GM19035 (cell line): ENCODE data around the gene MB.
"Not testable (repeated sequence)": the region's sequence is repeated elsewhere in the genome, so short reads cannot be mapped to it uniquely, and the experiment has no call there.

Source experiments
- ATAC-seq: cut with Tn5 transposase; IDR thresholded peaks from one replicate; pipeline ENCODE4 v1.9.1; 2021; ENCODE audit not compliant: unreplicated experiment

Gene MB

GRCh38 chr22:35617137-35617755 is at the start of gene MB:
MB (minus strand) TSS chr22:35617329; CDS start chr22:35617257, 72 bp downstream.
- no peak for ATAC-seq

- ATAC-seq = not testable (repeated sequence)
Measured at GRCh38 chr22:35666699-35667098, 49.6 kb upstream of the MB start.

GRCh38 chr22:35664955-35665587 is 47.9 kb upstream of the MB start:
- ATAC-seq = no peak

- ATAC-seq = no peak
Measured at GRCh38 chr22:35663371-35663770, 46.2 kb upstream of the MB start.

GRCh38 chr22:35662914-35663313 is 45.8 kb upstream of the MB start:
- ATAC-seq = no peak

- ATAC-seq = no peak
Measured at GRCh38 chr22:35661464-35661863, 44.3 kb upstream of the MB start.

GRCh38 chr22:35660291-35661127 is 43.4 kb upstream of the MB start:
- no peak for ATAC-seq

- no peak for ATAC-seq
Measured at GRCh38 chr22:35657571-35658312, 40.6 kb upstream of the MB start.

- ATAC-seq = no peak
Measured at GRCh38 chr22:35656284-35656752, 39.2 kb upstream of the MB start.

GRCh38 chr22:35653824-35654223 is 36.7 kb upstream of the MB start:
- ATAC-seq = no peak

GRCh38 chr22:35651085-35651484 is 34.0 kb upstream of the MB start:
- no peak for ATAC-seq

GRCh38 chr22:35649636-35650250 is 32.6 kb upstream of the MB start:
- ATAC-seq = no peak

GRCh38 chr22:35649026-35649553 is 32.0 kb upstream of the MB start:
- ATAC-seq = no peak

- ATAC-seq = peak; percentile 61
Measured at GRCh38 chr22:35648066-35649025, 31.2 kb upstream of the MB start, which contains the start of gene APOL6. APOL6 (plus strand) TSS chr22:35648446; CDS start chr22:35656426, 7,980 bp downstream.

GRCh38 chr22:35645646-35646045 is 28.5 kb upstream of the MB start:
- no peak for ATAC-seq

- ATAC-seq = no peak
Measured at GRCh38 chr22:35643991-35644390, 26.9 kb upstream of the MB start.

GRCh38 chr22:35642305-35642741 is 25.2 kb upstream of the MB start:
- no peak for ATAC-seq

- ATAC-seq = no peak
Measured at GRCh38 chr22:35641494-35642120, 24.5 kb upstream of the MB start.

GRCh38 chr22:35638410-35638809 is 21.3 kb upstream of the MB start:
- no peak for ATAC-seq
